K562 (cell line): ENCODE results near the gene ZBTB8A. TPM values are rescaled to one million over a fixed set of nuclear protein-coding genes. Genes with fewer than 3 reads are reported as not detected.
A peak's percentile ranks its signal among the peaks of the same experiment; 100 is the strongest.

Source experiments
- CBX1 ChIP-seq: sonication (generic); IDR thresholded peaks from 2 replicates; pipeline ENCODE4 v1.6.1; 2016; ENCODE audit warnings: antibody characterized with exemption, low read depth, mild to moderate bottlenecking
- CLOCK ChIP-seq: fragments of 250-450 bp; sonication (Bioruptor Pico); IDR thresholded peaks from 2 replicates; pipeline ENCODE4 v1.4.0; 2020; ENCODE audit warnings: mild to moderate bottlenecking, moderate library complexity, borderline replicate concordance
- DEAF1 ChIP-seq: fragments of 450-650 bp; formaldehyde crosslinking; IDR thresholded peaks from 2 replicates; pipeline ENCODE4 v1.4.0; 2020; ENCODE audit warnings: mild to moderate bottlenecking, moderate library complexity
- DMBX1 ChIP-seq: fragments of 250-450 bp; sonication (Bioruptor Pico); IDR thresholded peaks from 2 replicates; pipeline ENCODE4 v1.8.0; 2022; ENCODE audit warnings: inconsistent platforms, mild to moderate bottlenecking, moderate library complexity, borderline replicate concordance
- FOXP4 ChIP-seq: sonication (generic); formaldehyde crosslinking; IDR thresholded peaks from 2 replicates; pipeline ENCODE4 v1.8.0; 2022; ENCODE audit warnings: mild to moderate bottlenecking, missing genetic modification reagents, borderline replicate concordance
- GTF2A2 ChIP-seq: IDR thresholded peaks from 2 replicates; pipeline ENCODE4 v1.6.1; 2016; ENCODE audit warnings: mild to moderate bottlenecking, missing genetic modification characterization, missing compliant biosample characterization
- GTF2B ChIP-seq: IDR thresholded peaks from 2 replicates; pipeline ENCODE4 v1.6.1; 2011; ENCODE audit not compliant: insufficient read length; ENCODE audit errors: extremely low read depth
- HMGXB4 ChIP-seq: sonication (generic); formaldehyde crosslinking; IDR thresholded peaks from 2 replicates; pipeline ENCODE4 v1.8.1; 2023; ENCODE audit warnings: mild to moderate bottlenecking, missing genetic modification reagents
- KLF1 ChIP-seq: fragments of 450-650 bp; IDR thresholded peaks from 2 replicates; pipeline ENCODE4 v1.6.1; 2016; ENCODE audit warnings: missing genetic modification characterization, missing compliant biosample characterization
- NFRKB ChIP-seq: fragments of 450-650 bp; IDR thresholded peaks from 2 replicates; pipeline ENCODE4 v1.6.1; 2016; ENCODE audit warnings: low read depth
- NR1H2 ChIP-seq: sonication (generic); formaldehyde crosslinking; IDR thresholded peaks from 2 replicates; pipeline ENCODE4 v1.4.0; 2020; ENCODE audit warnings: mild to moderate bottlenecking, missing genetic modification reagents
- OTX1 ChIP-seq: fragments of 450-650 bp; formaldehyde crosslinking; IDR thresholded peaks from 2 replicates; pipeline ENCODE4 v1.4.0; 2022; ENCODE audit warnings: mild to moderate bottlenecking
- PHF8 ChIP-seq: fragments of 200-600 bp; sonication (generic); IDR thresholded peaks from 2 replicates; pipeline ENCODE4 v1.6.1; 2012; ENCODE audit warnings: mixed run types, mild to moderate bottlenecking, inconsistent platforms, low read length, moderate library complexity, borderline replicate concordance
- SREBF2 ChIP-seq: sonication (generic); formaldehyde crosslinking; IDR thresholded peaks from 2 replicates; pipeline ENCODE4 v1.4.0; 2020; ENCODE audit warnings: mild to moderate bottlenecking, missing genetic modification reagents
- SRF ChIP-seq, 2 experiments: fragments of 250-450, 450-650 bp in 1 of 2; sonication (Bioruptor Pico) in 1 of 2; sonication (generic) in 1 of 2; formaldehyde crosslinking; IDR thresholded peaks; 2 replicates each; pipeline versions ENCODE4 v1.5.0 to v1.5.1; 2020 to 2022; ENCODE audit warnings: mild to moderate bottlenecking in 1 of 2, missing genetic modification reagents in 1 of 2
- ZNF695 ChIP-seq: fragments of 450-650 bp; formaldehyde crosslinking; IDR thresholded peaks from 2 replicates; pipeline ENCODE4 v1.4.0; 2020; ENCODE audit warnings: mild to moderate bottlenecking, moderate library complexity
- ZNF707 ChIP-seq: fragments of 250-450 bp; sonication (Bioruptor Pico); conservative IDR thresholded peaks from 2 replicates; pipeline ENCODE4 v1.8.0; 2022; ENCODE audit warnings: inconsistent platforms, mild to moderate bottlenecking, moderate library complexity
- ZNF764 ChIP-seq: fragments of 250-450 bp; sonication (Bioruptor Pico); IDR thresholded peaks from 2 replicates; pipeline ENCODE4 v1.4.0; 2020; ENCODE audit warnings: low read depth, mild to moderate bottlenecking, moderate library complexity
- polyA plus RNA-seq, 8 experiments: library from polyadenylated mRNA; depleted of rRNA in 4 of 8; stranded (reverse) in 5 of 8; unstranded in 3 of 8; fragments of >200 nt; fragmentation: Nextera tagmentation in 2 of 8; fragmentation: Illumina TruSeq in 1 of 8; extraction: Ambion mirVana in 2 of 8; extraction: Trizol in 1 of 8; gene quantifications; 2 replicates each; pipeline versions ENCODE4 v1.2.1 to v1.2.3, GENCODE V29; 2011 to 2014; ENCODE audit warnings: inconsistent platforms in 1 of 8, missing spikeins in 1 of 8
- total RNA-seq, 7 experiments: library from RNA; depleted of rRNA in 6 of 7; stranded (reverse); fragments of >200 nt in 6 of 7; fragmentation: Illumina TruSeq in 2 of 7; extraction: Trizol in 2 of 7; gene quantifications; 2 replicates each; pipeline versions ENCODE4 v1.2.1 to v1.2.3, GENCODE V29; 2011 to 2021; ENCODE audit warnings: low replicate concordance in 1 of 7

ZBTB8A gene
- total and polyA plus RNA-seq, 9 of the 15 experiments (the other 6 are each of a cell fraction or from before 2014, with no cell fraction given) = 0.01 to 0.64 (median 0.09) TPM

- TF ChIP-seq ZNF707 = peak; percentile 58
- TF ChIP-seq DEAF1 (CRISPR knock-in tag) = peak; percentile 43; the same call in 1 of the 2 replicates
- TF ChIP-seq ZNF695 = 0 out of 2 replicates have a peak, but pooled peaks have one; percentile 55
- peak; percentile 6; the same call in 1 of the 2 replicates for TF ChIP-seq NFRKB
- peak; percentile 2; the same call in 1 of the 2 replicates for TF ChIP-seq PHF8
- no peak for TF ChIP-seq HMGXB4 (CRISPR knock-in tag)
- 0 out of 2 replicates have a peak, but pooled peaks have one; percentile 27 for TF ChIP-seq OTX1 (CRISPR knock-in tag)
- TF ChIP-seq GTF2A2 (tag) = 0 out of 2 replicates have a peak, but pooled peaks have one; percentile 36
- peak; percentile 97; the same call in 1 of the 2 replicates for TF ChIP-seq NR1H2
- TF ChIP-seq KLF1 (tag) = peak; percentile 49; the same call in 1 of the 2 replicates
- TF ChIP-seq SRF (CRISPR knock-in tag; IDR thresholded peaks at IDR 0.05) = peak in 1 of 2 experiments; percentile 63; a peak in 1 of 4 replicates
- TF ChIP-seq CLOCK = 0 out of 2 replicates have a peak, but pooled peaks have one; percentile 25
- TF ChIP-seq DMBX1 (CRISPR knock-in tag) = peak; percentile 74; the same call in 1 of the 2 replicates
- peak; percentile 66; the same call in 1 of the 2 replicates for TF ChIP-seq ZNF764 (CRISPR knock-in tag)
- TF ChIP-seq GTF2B = no peak
- TF ChIP-seq FOXP4 = 0 out of 2 replicates have a peak, but pooled peaks have one; percentile 11
- 0 out of 2 replicates have a peak, but pooled peaks have one; percentile 84 for TF ChIP-seq SREBF2 (CRISPR knock-in tag)
- TF ChIP-seq CBX1 = no peak
Observed at GRCh38 chr1:32651461-32652073, 112.3 kb downstream of the ZBTB8A start (continued).
